ENCODE results near the gene NEK10. TPM values are rescaled to one million over a fixed set of nuclear protein-coding genes. Genes with fewer than 3 reads are reported as not detected.

The NEK10 gene
- total and polyA plus RNA-seq, 2 of the 13 experiments (the other 11 are each of a cell fraction or from before 2014, with no cell fraction given), result 2.8 to 14.2 TPM

DNA sequence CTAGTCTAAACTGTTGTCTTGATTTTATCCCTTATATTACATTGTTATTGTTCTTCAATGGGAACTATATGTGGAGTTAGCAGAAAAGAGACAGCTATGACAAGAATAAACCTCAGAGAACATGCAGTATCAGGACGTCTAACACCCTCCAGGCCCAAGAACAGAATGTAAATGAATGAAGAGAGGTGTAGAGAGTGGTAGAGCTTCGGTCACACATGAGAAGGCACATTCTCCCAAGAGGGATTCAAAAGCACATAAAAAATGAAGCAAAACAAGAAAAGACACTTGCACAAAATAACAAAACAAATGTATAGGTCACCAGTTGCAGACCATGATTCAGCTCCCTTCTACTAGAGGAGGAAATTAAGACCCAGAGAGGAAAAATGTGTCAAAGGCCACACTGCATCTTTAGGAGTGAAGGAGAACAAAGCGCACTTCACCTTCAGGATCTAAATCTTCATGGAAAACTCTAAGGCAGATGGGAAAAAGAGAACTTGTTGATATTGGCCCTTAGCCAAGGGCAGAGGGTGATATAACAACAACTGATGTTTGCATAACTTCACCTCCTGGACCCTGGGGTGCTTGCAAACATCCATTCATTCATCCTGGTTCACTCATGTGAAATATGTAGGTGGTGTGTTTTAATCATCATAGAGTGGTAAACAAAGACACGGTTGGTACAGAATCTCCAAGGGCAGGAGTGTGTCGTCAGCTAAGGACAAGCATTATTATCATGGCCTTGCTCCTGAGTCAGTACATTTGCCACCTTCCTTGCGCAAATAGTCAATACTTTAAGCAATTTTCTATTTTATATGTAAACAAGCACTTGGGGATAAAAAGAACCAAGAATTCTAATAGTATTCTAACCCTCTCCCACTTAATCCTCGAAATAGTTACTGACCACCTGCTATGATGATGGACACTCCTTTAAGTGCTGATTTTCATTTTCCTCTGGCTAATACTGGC is 8.8 kb downstream of the NEK10 start (continued):
- TF ChIP-seq CCDC6 (CRISPR knock-in tag; IDR thresholded peaks at IDR 0.05) (peak; percentile 80; the same call in 1 of the 2 replicates), KMT2A (CRISPR knock-in tag; IDR thresholded peaks at IDR 0.05) (peak; percentile 65; the same call in 1 of the 2 replicates), SNAPC2 (CRISPR knock-in tag; IDR thresholded peaks at IDR 0.05) (peak; percentile 90; the same call in 1 of the 2 replicates), EEA1 (CRISPR knock-in tag; IDR thresholded peaks at IDR 0.05; ENCODE audit: borderline replicate concordance) (no peak), NR1H2 (CRISPR knock-in tag; IDR thresholded peaks at IDR 0.05; ENCODE audit: borderline replicate concordance, low read depth) (no peak; the same call in 1 of the 2 replicates), ATF7 (IDR thresholded peaks at IDR 0.05) (peak; percentile 65), ATF7 (CRISPR knock-in tag; IDR thresholded peaks at IDR 0.05) (peak; percentile 19; the same call in 1 of the 2 replicates), SETDB1 (CRISPR knock-in tag; IDR thresholded peaks at IDR 0.05; ENCODE audit: borderline replicate concordance) (no peak), ZNF331 (CRISPR knock-in tag; IDR thresholded peaks at IDR 0.05) (peak; percentile 91), SALL2 (CRISPR knock-in tag; IDR thresholded peaks at IDR 0.05) (peak; percentile 95), REL (CRISPR knock-in tag; conservative IDR thresholded peaks at IDR 0.05) (no peak), ZNF766 (CRISPR knock-in tag; IDR thresholded peaks at IDR 0.05; ENCODE audit: borderline replicate concordance) (no peak), ZNF263 (CRISPR knock-in tag; IDR thresholded peaks at IDR 0.05) (peak; percentile 31; the same call in 1 of the 2 replicates), TSC22D2 (CRISPR knock-in tag; IDR thresholded peaks at IDR 0.05; ENCODE audit: borderline replicate concordance) (no peak), ZNF777 (CRISPR knock-in tag; IDR thresholded peaks at IDR 0.05) (peak; percentile 31; the same call in 1 of the 2 replicates), NRL (CRISPR knock-in tag; IDR thresholded peaks at IDR 0.05; ENCODE audit: borderline replicate concordance) (no peak), PITX1 (CRISPR knock-in tag; IDR thresholded peaks at IDR 0.05) (peak; percentile 95), PRPF4 (IDR thresholded peaks at IDR 0.05; ENCODE audit: low read depth, low read length, poor library complexity, severe bottlenecking) (no peak), ZFP37 (CRISPR knock-in tag; IDR thresholded peaks at IDR 0.05; ENCODE audit: borderline replicate concordance) (no peak), ZNF782 (CRISPR knock-in tag; IDR thresholded peaks at IDR 0.05; ENCODE audit: borderline replicate concordance) (no peak), U2AF2 (IDR thresholded peaks at IDR 0.05; ENCODE audit: low read depth, low read length) (no peak), HMG20B (CRISPR knock-in tag; conservative IDR thresholded peaks at IDR 0.05) (peak; percentile 97), ZNF530 (CRISPR knock-in tag; IDR thresholded peaks at IDR 0.05; ENCODE audit: low read depth) (no peak), ZNF660 (CRISPR knock-in tag; IDR thresholded peaks at IDR 0.05; ENCODE audit: borderline replicate concordance, low read depth) (no peak), STAG1 (CRISPR knock-in tag; IDR thresholded peaks at IDR 0.05) (no peak; the same call in 1 of the 2 replicates), ZNF44 (CRISPR knock-in tag; IDR thresholded peaks at IDR 0.05) (no peak)
- TF ChIP-seq, protein P1, sequence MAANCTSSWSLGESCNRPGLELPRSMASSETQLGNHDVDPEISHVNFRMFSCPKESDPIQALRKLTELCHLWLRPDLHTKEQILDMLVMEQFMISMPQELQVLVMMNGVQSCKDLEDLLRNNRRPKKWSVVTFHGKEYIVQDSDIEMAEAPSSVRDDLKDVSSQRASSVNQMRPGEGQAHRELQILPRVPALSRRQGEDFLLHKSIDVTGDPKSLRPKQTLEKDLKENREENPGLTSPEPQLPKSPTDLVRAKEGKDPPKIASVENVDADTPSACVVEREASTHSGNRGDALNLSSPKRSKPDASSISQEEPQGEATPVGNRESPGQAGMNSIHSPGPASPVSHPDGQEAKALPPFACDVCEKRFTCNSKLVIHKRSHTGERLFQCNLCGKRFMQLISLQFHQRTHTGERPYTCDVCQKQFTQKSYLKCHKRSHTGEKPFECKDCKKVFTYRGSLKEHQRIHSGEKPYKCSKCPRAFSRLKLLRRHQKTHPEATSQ (CRISPR knock-in tag; IDR thresholded peaks at IDR 0.05; ENCODE audit: borderline replicate concordance), result peak; percentile 91; the same call in 1 of the 2 replicates
- TF ChIP-seq, protein P2, sequence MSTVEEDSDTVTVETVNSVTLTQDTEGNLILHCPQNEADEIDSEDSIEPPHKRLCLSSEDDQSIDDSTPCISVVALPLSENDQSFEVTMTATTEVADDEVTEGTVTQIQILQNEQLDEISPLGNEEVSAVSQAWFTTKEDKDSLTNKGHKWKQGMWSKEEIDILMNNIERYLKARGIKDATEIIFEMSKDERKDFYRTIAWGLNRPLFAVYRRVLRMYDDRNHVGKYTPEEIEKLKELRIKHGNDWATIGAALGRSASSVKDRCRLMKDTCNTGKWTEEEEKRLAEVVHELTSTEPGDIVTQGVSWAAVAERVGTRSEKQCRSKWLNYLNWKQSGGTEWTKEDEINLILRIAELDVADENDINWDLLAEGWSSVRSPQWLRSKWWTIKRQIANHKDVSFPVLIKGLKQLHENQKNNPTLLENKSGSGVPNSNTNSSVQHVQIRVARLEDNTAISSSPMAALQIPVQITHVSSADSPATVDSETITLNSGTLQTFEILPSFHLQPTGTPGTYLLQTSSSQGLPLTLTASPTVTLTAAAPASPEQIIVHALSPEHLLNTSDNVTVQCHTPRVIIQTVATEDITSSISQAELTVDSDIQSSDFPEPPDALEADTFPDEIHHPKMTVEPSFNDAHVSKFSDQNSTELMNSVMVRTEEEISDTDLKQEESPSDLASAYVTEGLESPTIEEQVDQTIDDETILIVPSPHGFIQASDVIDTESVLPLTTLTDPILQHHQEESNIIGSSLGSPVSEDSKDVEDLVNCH (CRISPR knock-in tag; IDR thresholded peaks at IDR 0.05), result no peak

Data from HepG2 (cell line).